Panc1 (cell line): ENCODE results near the gene PAFAH1B1. TPM values are rescaled to one million over a fixed set of nuclear protein-coding genes. Genes with fewer than 3 reads are reported as not detected.

Experiments used
- ATAC-seq: fragments of 200-7000 bp; cut with Tn5 transposase; 2 replicates; pipeline ENCODE4 v1.9.1; 2020; ENCODE audit warnings: mild to moderate bottlenecking, moderate library complexity
- BruUV-seq: library from RNA; stranded (reverse); fragments of 400-500 nt; replicated peaks from 2 replicates; lab custom pipeline; 2021; lab: Mats Ljungman, UMichigan
- CTCF ChIA-PET: fragments of 300-600 bp; sonication (Branson Sonifier 250); formaldehyde crosslinking; loops from one replicate; lab custom pipeline; 2022; ENCODE audit warnings: antibody characterized with exemption; lab: Charles Lee
- POLR2A ChIA-PET: fragments of 300-600 bp; sonication (Branson Sonifier 250); formaldehyde crosslinking; loops from one replicate; lab custom pipeline; 2022; ENCODE audit warnings: antibody characterized with exemption; lab: Charles Lee
- DNase-seq: peaks from one replicate; pipeline ENCODE4 v3.0.0-alpha.2; 2010; ENCODE audit warnings: low read depth, low spot score
- H3K27ac ChIP-seq: 2 replicates; pipeline ENCODE4 v1.5.1; 2011; ENCODE audit warnings: mild to moderate bottlenecking, low read length, inconsistent platforms
- H3K27me3 ChIP-seq: fragments of 200-500 bp; sonication (Bioruptor generic); 2 replicates; pipeline ENCODE4 v1.6.0; 2014; ENCODE audit warnings: low read length, inconsistent platforms; ENCODE audit not compliant: control insufficient read depth, insufficient read depth
- H3K36me3 ChIP-seq: fragments of 200-500 bp; sonication (Bioruptor generic); 2 replicates; pipeline ENCODE4 v1.5.1; 2014; ENCODE audit warnings: inconsistent platforms, mild to moderate bottlenecking, low read length, moderate library complexity; ENCODE audit not compliant: control insufficient read depth, insufficient read depth
- H3K4me1 ChIP-seq: 2 replicates; pipeline ENCODE4 v1.5.1; 2011; ENCODE audit warnings: inconsistent platforms, mild to moderate bottlenecking, low read length, moderate library complexity; ENCODE audit not compliant: control insufficient read depth, insufficient read depth
- H3K4me3 ChIP-seq, 2 experiments: 2 replicates each; pipeline ENCODE4 v1.5.1; 2011 to 2012; ENCODE audit warnings: low read depth in 2 of 2, low read length in 2 of 2, mild to moderate bottlenecking in 2 of 2, inconsistent platforms in 1 of 2, moderate library complexity in 1 of 2
- H3K9me3 ChIP-seq: fragments of 200-500 bp; sonication (Bioruptor generic); 2 replicates; pipeline ENCODE4 v1.5.1; 2014; ENCODE audit warnings: low read depth, mild to moderate bottlenecking, inconsistent platforms, low read length, moderate library complexity; ENCODE audit not compliant: control insufficient read depth, insufficient read depth
- POLR2AphosphoS5 ChIP-seq: IDR thresholded peaks from 2 replicates; pipeline ENCODE4 v1.6.1; 2012; ENCODE audit warnings: mild to moderate bottlenecking, low read depth, low read length, moderate library complexity
- SIN3A ChIP-seq: IDR thresholded peaks from 2 replicates; pipeline ENCODE4 v1.6.1; 2012; ENCODE audit warnings: low read depth, mild to moderate bottlenecking, low read length, moderate library complexity, borderline replicate concordance; ENCODE audit not compliant: insufficient read depth
- TCF7L2 ChIP-seq: IDR thresholded peaks from 2 replicates; pipeline ENCODE4 v1.6.1; 2011; ENCODE audit warnings: mild to moderate bottlenecking, low read depth, low read length, inconsistent platforms
- in situ Hi-C: cut with HindIII; loops from 2 replicates; pipeline ENCODE4 v1.10.0; 2016; ENCODE audit warnings: low sequenced_read_pairs, low pct_unique_long_range_greater_than_20kb
- intact Hi-C: fragments of 100-400 bp; cut with micrococcal nuclease; formaldehyde crosslinking; loops from one replicate; pipeline ENCODE4 v1.10.0; 2022; ENCODE audit not compliant: unreplicated experiment
- total RNA-seq: library from RNA; stranded (reverse); gene quantifications from one replicate; pipeline ENCODE4 v1.2.1, GENCODE V29; 2021; ENCODE audit not compliant: unreplicated experiment
- TF ChIP-seq, protein P1 (sequence below): fragments of 450-650 bp; IDR thresholded peaks from 2 replicates; pipeline ENCODE4 v1.5.1; 2017; ENCODE audit warnings: mild to moderate bottlenecking
- TF ChIP-seq, protein P2 (sequence below), 2 experiments: IDR thresholded peaks; 2 replicates each; pipeline ENCODE4 v1.6.1; 2011 to 2012; ENCODE audit warnings: low read depth in 2 of 2, control low read depth in 1 of 2, low read length in 1 of 2, mild to moderate bottlenecking in 1 of 2, moderate library complexity in 1 of 2; ENCODE audit not compliant: insufficient read depth in 1 of 2

PAFAH1B1 gene
- total RNA-seq, 1 experiment from 2014 or later: 120 TPM

DNA sequence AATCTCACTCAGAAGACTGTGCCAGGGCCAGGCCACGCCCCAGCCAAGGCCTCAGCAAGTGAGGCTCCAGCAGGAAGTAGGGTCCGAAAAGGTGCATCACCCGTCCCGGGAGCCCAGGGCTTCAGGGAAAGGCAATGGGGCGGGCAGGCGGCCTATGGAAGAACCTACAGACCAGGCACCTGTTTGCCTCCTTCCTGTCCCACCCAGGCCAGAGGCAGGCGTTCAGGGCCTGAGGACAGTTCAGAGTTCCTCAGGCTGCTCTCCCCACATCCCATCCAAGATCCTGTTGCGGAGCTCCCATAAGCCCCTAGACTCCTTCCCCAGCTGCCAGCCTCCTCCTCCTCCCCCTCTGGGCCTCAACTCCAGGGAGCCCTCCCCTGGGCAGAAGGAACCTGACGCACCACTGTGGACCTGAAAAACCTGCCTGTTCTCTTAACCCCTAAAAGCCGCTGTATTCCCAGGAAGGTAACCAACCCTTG, 115.8 kb downstream of the PAFAH1B1 start:
- ATAC-seq (peak; percentile 24; the same call in 1 of the 2 replicates), DNase-seq (no peak)
- ChIA-PET POLR2A (no interaction called here), CTCF (no interaction called here)
- Histone ChIP-seq H3K36me3 (no peaks in the 10 kb centered on the region; the same call in 1 of the 2 replicates), H3K27ac (peak overlapping the region; percentile 86), H3K27me3 (no peaks in the 10 kb centered on the region), H3K4me3 (peak overlapping the region; percentile 73 to 82), H3K9me3 (no peaks in the 10 kb centered on the region), H3K4me1 (peaks cover 24% of the 10 kb centered on the region)
- intact Hi-C loops (no loop called here), in situ Hi-C loops (no loop called here)
- TF ChIP-seq TCF7L2: no peak
- no peak for TF ChIP-seq SIN3A
- TF ChIP-seq, protein P1, sequence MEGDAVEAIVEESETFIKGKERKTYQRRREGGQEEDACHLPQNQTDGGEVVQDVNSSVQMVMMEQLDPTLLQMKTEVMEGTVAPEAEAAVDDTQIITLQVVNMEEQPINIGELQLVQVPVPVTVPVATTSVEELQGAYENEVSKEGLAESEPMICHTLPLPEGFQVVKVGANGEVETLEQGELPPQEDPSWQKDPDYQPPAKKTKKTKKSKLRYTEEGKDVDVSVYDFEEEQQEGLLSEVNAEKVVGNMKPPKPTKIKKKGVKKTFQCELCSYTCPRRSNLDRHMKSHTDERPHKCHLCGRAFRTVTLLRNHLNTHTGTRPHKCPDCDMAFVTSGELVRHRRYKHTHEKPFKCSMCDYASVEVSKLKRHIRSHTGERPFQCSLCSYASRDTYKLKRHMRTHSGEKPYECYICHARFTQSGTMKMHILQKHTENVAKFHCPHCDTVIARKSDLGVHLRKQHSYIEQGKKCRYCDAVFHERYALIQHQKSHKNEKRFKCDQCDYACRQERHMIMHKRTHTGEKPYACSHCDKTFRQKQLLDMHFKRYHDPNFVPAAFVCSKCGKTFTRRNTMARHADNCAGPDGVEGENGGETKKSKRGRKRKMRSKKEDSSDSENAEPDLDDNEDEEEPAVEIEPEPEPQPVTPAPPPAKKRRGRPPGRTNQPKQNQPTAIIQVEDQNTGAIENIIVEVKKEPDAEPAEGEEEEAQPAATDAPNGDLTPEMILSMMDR: no peak
- TF ChIP-seq, protein P2, sequence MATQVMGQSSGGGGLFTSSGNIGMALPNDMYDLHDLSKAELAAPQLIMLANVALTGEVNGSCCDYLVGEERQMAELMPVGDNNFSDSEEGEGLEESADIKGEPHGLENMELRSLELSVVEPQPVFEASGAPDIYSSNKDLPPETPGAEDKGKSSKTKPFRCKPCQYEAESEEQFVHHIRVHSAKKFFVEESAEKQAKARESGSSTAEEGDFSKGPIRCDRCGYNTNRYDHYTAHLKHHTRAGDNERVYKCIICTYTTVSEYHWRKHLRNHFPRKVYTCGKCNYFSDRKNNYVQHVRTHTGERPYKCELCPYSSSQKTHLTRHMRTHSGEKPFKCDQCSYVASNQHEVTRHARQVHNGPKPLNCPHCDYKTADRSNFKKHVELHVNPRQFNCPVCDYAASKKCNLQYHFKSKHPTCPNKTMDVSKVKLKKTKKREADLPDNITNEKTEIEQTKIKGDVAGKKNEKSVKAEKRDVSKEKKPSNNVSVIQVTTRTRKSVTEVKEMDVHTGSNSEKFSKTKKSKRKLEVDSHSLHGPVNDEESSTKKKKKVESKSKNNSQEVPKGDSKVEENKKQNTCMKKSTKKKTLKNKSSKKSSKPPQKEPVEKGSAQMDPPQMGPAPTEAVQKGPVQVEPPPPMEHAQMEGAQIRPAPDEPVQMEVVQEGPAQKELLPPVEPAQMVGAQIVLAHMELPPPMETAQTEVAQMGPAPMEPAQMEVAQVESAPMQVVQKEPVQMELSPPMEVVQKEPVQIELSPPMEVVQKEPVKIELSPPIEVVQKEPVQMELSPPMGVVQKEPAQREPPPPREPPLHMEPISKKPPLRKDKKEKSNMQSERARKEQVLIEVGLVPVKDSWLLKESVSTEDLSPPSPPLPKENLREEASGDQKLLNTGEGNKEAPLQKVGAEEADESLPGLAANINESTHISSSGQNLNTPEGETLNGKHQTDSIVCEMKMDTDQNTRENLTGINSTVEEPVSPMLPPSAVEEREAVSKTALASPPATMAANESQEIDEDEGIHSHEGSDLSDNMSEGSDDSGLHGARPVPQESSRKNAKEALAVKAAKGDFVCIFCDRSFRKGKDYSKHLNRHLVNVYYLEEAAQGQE (IDR thresholded peaks at IDR 0.05; ENCODE audit: insufficient read depth in 1 of 2, low read depth in 2 of 2, low read length in 1 of 2): no peak
- no peak for TF ChIP-seq POLR2AphosphoS5
- no TSS peak for BruUV-seq

DNA sequence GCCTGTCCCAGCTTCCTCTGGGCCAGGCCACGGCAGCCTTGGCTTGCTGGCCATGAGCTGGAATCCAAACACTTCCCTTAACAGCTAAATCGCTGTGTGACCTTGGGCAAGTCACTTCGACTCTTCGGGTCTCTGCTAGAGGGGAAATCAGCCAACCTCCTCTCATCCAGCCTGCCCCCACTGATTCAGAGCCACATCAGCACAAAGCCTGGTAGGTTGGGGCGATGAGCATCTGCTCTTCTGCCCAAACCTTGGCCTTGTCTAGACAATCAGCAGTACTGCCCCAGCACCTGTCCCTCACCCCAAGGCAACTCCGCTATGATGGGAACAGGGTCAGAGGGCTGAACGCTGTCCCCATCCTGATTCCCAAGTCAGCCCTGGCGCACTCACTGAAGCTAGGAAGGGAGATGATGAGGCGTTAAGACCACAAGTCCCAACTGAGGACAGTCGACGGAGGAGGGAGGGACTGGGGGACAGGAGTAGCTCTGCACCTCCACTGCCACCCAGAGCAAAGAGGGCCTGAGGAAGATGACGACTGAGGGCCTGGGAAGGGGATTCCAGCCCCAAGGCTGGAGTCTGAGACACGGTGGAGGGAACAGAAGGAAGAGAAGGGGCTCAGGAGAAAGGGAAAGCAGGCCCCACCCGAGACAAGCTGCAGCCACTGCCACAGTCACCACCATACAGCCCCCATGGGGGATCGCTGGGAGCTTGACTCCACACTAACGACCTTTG, 116.8 kb downstream of the PAFAH1B1 start:
- Histone ChIP-seq H3K9me3 (no peaks in the 10 kb centered on the region), H3K4me3 (peak overlapping the region; percentile 73 to 82), H3K27ac (peak overlapping the region; percentile 86), H3K4me1 (peaks cover 24% of the 10 kb centered on the region), H3K27me3 (no peaks in the 10 kb centered on the region), H3K36me3 (no peaks in the 10 kb centered on the region; the same call in 1 of the 2 replicates)
- ChIA-PET CTCF (no interaction called here), POLR2A (interaction anchor here (0.5 kb wide), 1 partner anchor 937 kb away, joined by 4 read pairs; no protein-coding TSS in a partner anchor)
- in situ Hi-C loops: no loop called here
- BruUV-seq: TSS peak; percentile 76
- DNase-seq (no peak), ATAC-seq (no peak)
- TF ChIP-seq POLR2AphosphoS5: no peak
- TF ChIP-seq TCF7L2: no peak
- TF ChIP-seq SIN3A: no peak
- TF ChIP-seq, protein P1: no peak
- intact Hi-C loops: no loop called here
